Measurements from ENCODE around the gene BAZ1B. TPM values are rescaled to one million over a fixed set of nuclear protein-coding genes. Genes with fewer than 3 reads are reported as not detected.

BAZ1B gene
- total RNA-seq, 3 donors from 2014 or later (not counting 1 experiment from before 2014, with no cell fraction given), result 50.1 to 61.9 (median 59.9) TPM

GRCh38 chr7:73533742-73534141, 11.6 kb upstream of the BAZ1B start:
- 94% methylated on average over 9 of the region's 9 CpGs for WGBS (ENCODE audit: insufficient coverage)
- no peaks in the 10 kb centered on the region for H3K27me3 Mint-ChIP-seq (ENCODE audit: low read depth in 2 of 2)
- Histone ChIP-seq H3K4me1 (ENCODE audit: control insufficient read depth, insufficient read depth, low read length) (no peaks in the 10 kb centered on the region), H3K4me3 (ENCODE audit: low read length) (no peak overlapping the region), H3K36me3 (ENCODE audit: control insufficient read depth, insufficient read depth, low read length) (peaks cover 32% of the 10 kb centered on the region), H3K9me3 (ENCODE audit: control insufficient read depth, insufficient read depth, low read length) (no peaks in the 10 kb centered on the region), H3K27ac (ENCODE audit: low read length) (no peak overlapping the region), H3K27me3 (ENCODE audit: control insufficient read depth, insufficient read depth, low read length) (no peaks in the 10 kb centered on the region)
- TF ChIP-seq CTCF (IDR thresholded peaks at IDR 0.05), result no peak
- no peak overlapping the region for H3K4me3 Mint-ChIP-seq
- no peaks in the 10 kb centered on the region for H3K36me3 Mint-ChIP-seq
- no peaks in the 10 kb centered on the region for H3K9me3 Mint-ChIP-seq
- no peaks in the 10 kb centered on the region for H3K4me1 Mint-ChIP-seq
- intact Hi-C loops (cut with micrococcal nuclease), result no loop called here
- ATAC-seq, result no peak
- no peak overlapping the region for H3K27ac Mint-ChIP-seq
- no peak for DNase-seq

- intact Hi-C loops (cut with micrococcal nuclease), result no loop called here
- Mint-ChIP-seq H3K27me3 (ENCODE audit: low read depth in 2 of 2) (no peaks in the 10 kb centered on the region), H3K36me3 (no peaks in the 10 kb centered on the region), H3K27ac (no peak overlapping the region), H3K4me1 (peaks cover under 1 to 3% of the 10 kb centered on the region in 2 donors), H3K9me3 (no peaks in the 10 kb centered on the region), H3K4me3 (no peak overlapping the region)
- H3K27me3 ChIP-seq (ENCODE audit: control insufficient read depth, insufficient read depth, low read length), result no peaks in the 10 kb centered on the region
- H3K36me3 ChIP-seq (ENCODE audit: control insufficient read depth, insufficient read depth, low read length), result peaks cover 19% of the 10 kb centered on the region
- TF ChIP-seq CTCF (IDR thresholded peaks at IDR 0.05), result no peak
- H3K4me3 ChIP-seq (ENCODE audit: low read length), result no peak overlapping the region
- ATAC-seq (no peak), DNase-seq (no peak)
- H3K27ac ChIP-seq (ENCODE audit: low read length), result no peak overlapping the region
- no peaks in the 10 kb centered on the region for H3K9me3 ChIP-seq (ENCODE audit: control insufficient read depth, insufficient read depth, low read length)
- peaks cover 5% of the 10 kb centered on the region for H3K4me1 ChIP-seq (ENCODE audit: control insufficient read depth, insufficient read depth, low read length)
- over 99% methylated on average over 6 of the region's 6 CpGs for WGBS (ENCODE audit: insufficient coverage)
Measured at GRCh38 chr7:73532224-73532623, 10.1 kb upstream of the BAZ1B start.

GRCh38 chr7:73530800-73531199, 8.7 kb upstream of the BAZ1B start:
- peaks cover 7 to 10% of the 10 kb centered on the region in 2 donors for H3K4me1 Mint-ChIP-seq
- intact Hi-C loops (cut with micrococcal nuclease), result no loop called here

More at GRCh38 chr7:73530800-73531199, 8.7 kb upstream of the BAZ1B start:
- H3K4me3 ChIP-seq (ENCODE audit: low read length), result no peak overlapping the region
- H3K9me3 ChIP-seq (ENCODE audit: control insufficient read depth, insufficient read depth, low read length), result no peaks in the 10 kb centered on the region
- Mint-ChIP-seq H3K36me3 (no peaks in the 10 kb centered on the region), H3K9me3 (no peaks in the 10 kb centered on the region), H3K27ac (no peak overlapping the region), H3K4me3 (no peak overlapping the region), H3K27me3 (ENCODE audit: low read depth in 2 of 2) (no peaks in the 10 kb centered on the region)
- H3K27me3 ChIP-seq (ENCODE audit: control insufficient read depth, insufficient read depth, low read length), result no peaks in the 10 kb centered on the region
- ATAC-seq (no peak), DNase-seq (no peak)
- no peak overlapping the region for H3K27ac ChIP-seq (ENCODE audit: low read length)
- 96% methylated on average over 3 of the region's 3 CpGs for WGBS (ENCODE audit: insufficient coverage)
- peaks cover 7% of the 10 kb centered on the region for H3K36me3 ChIP-seq (ENCODE audit: control insufficient read depth, insufficient read depth, low read length)
- H3K4me1 ChIP-seq (ENCODE audit: control insufficient read depth, insufficient read depth, low read length), result peaks cover 19% of the 10 kb centered on the region
- no peak for TF ChIP-seq CTCF (IDR thresholded peaks at IDR 0.05)
